IMR-90 (cell line): ENCODE results near the gene LMNB1. TPM values are rescaled to one million over a fixed set of nuclear protein-coding genes. Genes with fewer than 3 reads are reported as not detected.

Experiments used
- ATAC-seq: fragments of 200-7000 bp; cut with Tn5 transposase; 2 replicates; pipeline ENCODE4 v1.9.1; 2020; ENCODE audit warnings: low read depth, mild to moderate bottlenecking, moderate library complexity
- BruUV-seq: library from RNA; stranded (reverse); fragments of 400-500 nt; replicated peaks from 2 replicates; lab custom pipeline; 2021; lab: Mats Ljungman, UMichigan
- CTCF ChIA-PET: fragments of 300-600 bp; formaldehyde crosslinking; extraction: SDS; loops from one replicate; lab custom pipeline; 2021; ENCODE audit warnings: antibody characterized with exemption; lab: Yijun Ruan, JAX
- POLR2A ChIA-PET: fragments of 300-600 bp; sonication (Branson Sonifier 250); formaldehyde crosslinking; loops from one replicate; lab custom pipeline; 2022; ENCODE audit warnings: antibody characterized with exemption; ENCODE audit not compliant: unreplicated experiment; lab: Charles Lee
- DNase-seq: peaks from one replicate; pipeline ENCODE4 v3.0.0; 2013
- H2AFZ ChIP-seq: replicated peaks from 2 replicates; pipeline ENCODE3; 2013; ENCODE audit warnings: low read length, mild to moderate bottlenecking; ENCODE audit not compliant: poor library complexity
- H2AK5ac ChIP-seq: 2 replicates; pipeline ENCODE4 v1.6.1; 2013; ENCODE audit warnings: low read depth, low read length, inconsistent platforms
- H2AK9ac ChIP-seq: replicated peaks from 2 replicates; pipeline ENCODE3; 2013; ENCODE audit warnings: mild to moderate bottlenecking, low read depth, low read length, moderate library complexity; ENCODE audit not compliant: poor library complexity
- H2BK120ac ChIP-seq: 2 replicates; pipeline ENCODE4 v1.6.1; 2013; ENCODE audit warnings: low read depth, low read length, inconsistent platforms
- H2BK15ac ChIP-seq: 3 replicates; pipeline ENCODE4 v1.6.1; 2013; ENCODE audit warnings: low read depth, low read length, inconsistent platforms
- H2BK20ac ChIP-seq: 2 replicates; pipeline ENCODE4 v1.6.1; 2013; ENCODE audit warnings: low read depth, mild to moderate bottlenecking, inconsistent platforms, low read length, moderate library complexity
- H2BK5ac ChIP-seq: 2 replicates; pipeline ENCODE4 v1.6.1; 2013; ENCODE audit warnings: mild to moderate bottlenecking, low read depth, low read length, inconsistent platforms; ENCODE audit not compliant: poor library complexity, severe bottlenecking
- H3K14ac ChIP-seq: replicated peaks from 2 replicates; pipeline ENCODE4 v1.6.1; 2013; ENCODE audit warnings: low read depth, low read length, inconsistent platforms
- H3K18ac ChIP-seq: 2 replicates; pipeline ENCODE4 v1.6.1; 2013; ENCODE audit warnings: low read depth, low read length, control low read depth
- H3K23ac ChIP-seq: 2 replicates; pipeline ENCODE4 v1.6.1; 2013; ENCODE audit warnings: low read depth, low read length, inconsistent platforms
- H3K27ac ChIP-seq: 2 replicates; pipeline ENCODE4 v1.5.1; 2013; ENCODE audit warnings: mild to moderate bottlenecking, control low read depth, low read length; ENCODE audit not compliant: insufficient read depth
- H3K27me3 ChIP-seq: 2 replicates; pipeline ENCODE4 v1.6.1; 2013; ENCODE audit warnings: low read length; ENCODE audit not compliant: control insufficient read depth, insufficient read depth
- H3K36me3 ChIP-seq: 2 replicates; pipeline ENCODE4 v1.6.1; 2013; ENCODE audit warnings: low read length, mixed read lengths; ENCODE audit not compliant: control insufficient read depth, insufficient read depth
- H3K4ac ChIP-seq: 2 replicates; pipeline ENCODE4 v1.6.1; 2013; ENCODE audit warnings: low read depth, low read length, inconsistent platforms
- H3K4me1 ChIP-seq: 2 replicates; pipeline ENCODE4 v1.6.1; 2013; ENCODE audit warnings: low read length, mixed read lengths; ENCODE audit not compliant: control insufficient read depth, insufficient read depth
- H3K4me2 ChIP-seq: 2 replicates; pipeline ENCODE4 v1.6.1; 2013; ENCODE audit warnings: low read depth, mild to moderate bottlenecking, control low read depth, low read length, moderate library complexity
- H3K4me3 ChIP-seq: 2 replicates; pipeline ENCODE4 v1.5.1; 2013; ENCODE audit warnings: low read depth, mild to moderate bottlenecking, control low read depth, low read length, moderate library complexity; ENCODE audit not compliant: insufficient read depth
- H3K56ac ChIP-seq: 2 replicates; pipeline ENCODE4 v1.6.1; 2013; ENCODE audit warnings: low read length, inconsistent platforms; ENCODE audit not compliant: insufficient read depth; ENCODE audit errors: extremely low read depth
- H3K79me1 ChIP-seq, 2 experiments: 2 replicates each; pipeline ENCODE4 v1.6.1; 2013; ENCODE audit warnings: low read length in 2 of 2, inconsistent platforms in 1 of 2, low read depth in 1 of 2
- H3K9ac ChIP-seq: 2 replicates; pipeline ENCODE4 v1.6.1; 2013; ENCODE audit warnings: low read depth, low read length, control low read depth
- H3K9me1 ChIP-seq: 2 replicates; pipeline ENCODE4 v1.6.1; 2013; ENCODE audit warnings: low read length, inconsistent platforms; ENCODE audit not compliant: insufficient read depth
- H3K9me3 ChIP-seq: 2 replicates; pipeline ENCODE4 v1.6.1; 2013; ENCODE audit warnings: low read length; ENCODE audit not compliant: control insufficient read depth, insufficient read depth
- H4K20me1 ChIP-seq: 2 replicates; pipeline ENCODE4 v1.6.1; 2013; ENCODE audit warnings: low read length, inconsistent platforms; ENCODE audit not compliant: insufficient read depth
- H4K5ac ChIP-seq: 2 replicates; pipeline ENCODE4 v1.6.1; 2013; ENCODE audit warnings: mild to moderate bottlenecking, low read depth, low read length, control low read depth
- H4K8ac ChIP-seq, 2 experiments: 2 replicates each; pipeline ENCODE4 v1.6.1; 2013; ENCODE audit warnings: low read depth in 2 of 2, low read length in 2 of 2, control low read depth in 1 of 2, inconsistent platforms in 1 of 2
- H4K91ac ChIP-seq: 2 replicates; pipeline ENCODE4 v1.6.1; 2013; ENCODE audit warnings: low read depth, low read length, inconsistent platforms; ENCODE audit not compliant: insufficient read depth
- BHLHE40 ChIP-seq: fragments of 150-350 bp; IDR thresholded peaks from 2 replicates; pipeline ENCODE4 v1.6.1; 2016; ENCODE audit warnings: mild to moderate bottlenecking, low read depth, low read length
- CTCF ChIP-seq: conservative IDR thresholded peaks from 2 replicates; pipeline ENCODE4 v1.5.1; 2012; ENCODE audit warnings: mild to moderate bottlenecking, low read depth, low read length, improper control_type of control experiment
- MAFK ChIP-seq: IDR thresholded peaks from 2 replicates; pipeline ENCODE4 v1.6.1; 2012; ENCODE audit warnings: low read depth, low read length, improper control_type of control experiment
- POLR2A ChIP-seq: IDR thresholded peaks from 2 replicates; pipeline ENCODE4 v1.6.1; 2012; ENCODE audit warnings: mild to moderate bottlenecking, low read depth, low read length
- WGBS, 2 experiments: methylation state at CpG; one replicate each; pipeline versions ENCODE4 v1.1.5 to v1.1.7; 2013; ENCODE audit warnings: missing lambda C conversion rate in 2 of 2; ENCODE audit not compliant: insufficient read length in 1 of 2; ENCODE audit errors: extremely low coverage in 2 of 2; 5-methylcytosine and 5-hydroxymethylcytosine counted together
- dilution Hi-C: fragments of 300-500 bp; cut with HindIII; formaldehyde crosslinking; loops from one replicate; pipeline ENCODE4 v1.14.3; 2018; ENCODE audit warnings: low sequenced_read_pairs; ENCODE audit not compliant: unreplicated experiment
- in situ Hi-C: fragments of 300-500 bp; cut with MboI; formaldehyde crosslinking; loops from 3 replicates; pipeline ENCODE4 v1.14.3; 2019; ENCODE audit warnings: low sequenced_read_pairs, inconsistent platforms, mixed read lengths
- intact Hi-C: fragments of 100-400 bp; cut with micrococcal nuclease; formaldehyde crosslinking; loops from 2 replicates; pipeline ENCODE4 v1.10.0; 2022
- polyA plus RNA-seq, 3 experiments: library from polyadenylated mRNA; depleted of rRNA; stranded (reverse); fragments of >200 nt; gene quantifications; 2 replicates each; pipeline ENCODE4 v1.2.3, GENCODE V29; 2012; ENCODE audit warnings: low replicate concordance in 1 of 3
- total RNA-seq: library from RNA; depleted of rRNA; stranded (reverse); fragments of >200 nt; gene quantifications from 2 replicates; pipeline ENCODE4 v1.2.3, GENCODE V29; 2012

Gene LMNB1
- total and polyA plus RNA-seq, 2 of the 4 experiments (the other 2 are of a cell fraction) = 36.0 to 53.6 TPM

- Histone ChIP-seq H2BK5ac (no peak overlapping the region), H3K36me3 (peaks cover 9% of the 10 kb centered on the region; the same call in 1 of the 2 replicates), H4K5ac (no peak overlapping the region), H2BK15ac (no peak overlapping the region), H3K9ac (no peak overlapping the region), H3K56ac (no peak overlapping the region), H3K27ac (no peak overlapping the region), H3K4me1 (no peaks in the 10 kb centered on the region), H4K91ac (no peak overlapping the region), H2BK120ac (no peak overlapping the region), H3K9me1 (no peaks in the 10 kb centered on the region), H2AK5ac (no peak overlapping the region), H2AK9ac (no peak overlapping the region), H4K8ac (no peak overlapping the region; a peak in 1 of 4 replicates), H2BK20ac (no peak overlapping the region), H3K23ac (no peak overlapping the region), H3K4me2 (no peak overlapping the region), H3K4ac (no peak overlapping the region), H3K18ac (no peak overlapping the region), H3K14ac (no peak overlapping the region), H3K79me1 (peaks cover 16 to 18% of the 10 kb centered on the region in 2 experiments), H3K4me3 (no peak overlapping the region), H3K27me3 (no peaks in the 10 kb centered on the region), H2AFZ (no peak overlapping the region), H3K9me3 (no peaks in the 10 kb centered on the region), H4K20me1 (no peaks in the 10 kb centered on the region)
- DNase-seq (no peak), ATAC-seq (no peak)
- TF ChIP-seq MAFK = peak; percentile 100
- no peak for TF ChIP-seq BHLHE40
- TF ChIP-seq CTCF = no peak
- TF ChIP-seq POLR2A = no peak
- WGBS, 2 experiments = no CpG with 5 or more reads among the region's 1 CpG
- in situ Hi-C loops = no loop called here
- no TSS peak for BruUV-seq
- dilution Hi-C loops = no loop called here
- ChIA-PET POLR2A (no interaction called here), CTCF (interaction anchor here (0.6 kb wide), 1 partner anchor 338 kb away, joined by 3 read pairs; no protein-coding TSS in a partner anchor)
- intact Hi-C loops = no loop called here
Measured at GRCh38 chr5:126831156-126831555, 54.2 kb downstream of the LMNB1 start.
